GM18508 (cell line): ENCODE measurements around the gene VSTM2B.

Experiments used
- ATAC-seq: cut with Tn5 transposase; IDR thresholded peaks from one replicate; pipeline ENCODE4 v1.9.1; 2021; ENCODE audit warnings: moderate number of reproducible peaks; ENCODE audit not compliant: insufficient read depth, unreplicated experiment

VSTM2B gene

GRCh38 chr19:29583196-29583999 lies 57.6 kb downstream of the VSTM2B start:
- no peak for ATAC-seq

- no peak for ATAC-seq
Measured at GRCh38 chr19:29586401-29586800, 60.6 kb downstream of the VSTM2B start.

- ATAC-seq = no peak
Measured at GRCh38 chr19:29587059-29587458, 61.3 kb downstream of the VSTM2B start.

- peak; percentile 64 for ATAC-seq
Measured at GRCh38 chr19:29587518-29587986, 61.8 kb downstream of the VSTM2B start.

GRCh38 chr19:29588095-29588494 lies 62.3 kb downstream of the VSTM2B start:
- no peak for ATAC-seq

- no peak for ATAC-seq
Measured at GRCh38 chr19:29590278-29590677, 64.5 kb downstream of the VSTM2B start.

GRCh38 chr19:29591670-29592069 lies 65.9 kb downstream of the VSTM2B start:
- no peak for ATAC-seq

- no peak for ATAC-seq
Measured at GRCh38 chr19:29593869-29594268, 68.1 kb downstream of the VSTM2B start.

- no peak for ATAC-seq
Measured at GRCh38 chr19:29596080-29596727, 70.4 kb downstream of the VSTM2B start.

- no peak for ATAC-seq
Measured at GRCh38 chr19:29596885-29597525, 71.2 kb downstream of the VSTM2B start.

- ATAC-seq = no peak
Measured at GRCh38 chr19:29598036-29598435, 72.2 kb downstream of the VSTM2B start.

- no peak for ATAC-seq
Measured at GRCh38 chr19:29598496-29598895, 72.7 kb downstream of the VSTM2B start.

GRCh38 chr19:29603308-29603707 lies 77.5 kb downstream of the VSTM2B start:
- no peak for ATAC-seq

GRCh38 chr19:29605653-29606419 lies 80.0 kb downstream of the VSTM2B start, which contains the start of gene POP4:
TSS of gene POP4 (plus strand) at chr19:29606283. CDS start at chr19:29606319, 36 bp downstream.
- peak; percentile 37 for ATAC-seq

- ATAC-seq = peak; percentile 6
Measured at GRCh38 chr19:29606420-29606747, 80.6 kb downstream of the VSTM2B start.

GRCh38 chr19:29609636-29610035 lies 83.8 kb downstream of the VSTM2B start:
- no peak for ATAC-seq

GRCh38 chr19:29610213-29610573 lies 84.4 kb downstream of the VSTM2B start:
- ATAC-seq = no peak

GRCh38 chr19:29610574-29611271 lies 84.9 kb downstream of the VSTM2B start:
- peak; percentile 60 for ATAC-seq

- no peak for ATAC-seq
Measured at GRCh38 chr19:29612121-29612520, 86.3 kb downstream of the VSTM2B start.
